ENCODE results near the gene SURF1. TPM values are rescaled to one million over a fixed set of nuclear protein-coding genes. Genes with fewer than 3 reads are reported as not detected.
A peak's percentile ranks its signal among the peaks of the same experiment; 100 is the strongest.
"Not testable (repeated sequence)": the region's sequence is repeated elsewhere in the genome, so short reads cannot be mapped to it uniquely, and the experiment has no call there.

The SURF1 gene
- total and polyA plus RNA-seq, 3 donors from 2014 or later: 51.4 to 71.0 (median 58.9) TPM

DNA sequence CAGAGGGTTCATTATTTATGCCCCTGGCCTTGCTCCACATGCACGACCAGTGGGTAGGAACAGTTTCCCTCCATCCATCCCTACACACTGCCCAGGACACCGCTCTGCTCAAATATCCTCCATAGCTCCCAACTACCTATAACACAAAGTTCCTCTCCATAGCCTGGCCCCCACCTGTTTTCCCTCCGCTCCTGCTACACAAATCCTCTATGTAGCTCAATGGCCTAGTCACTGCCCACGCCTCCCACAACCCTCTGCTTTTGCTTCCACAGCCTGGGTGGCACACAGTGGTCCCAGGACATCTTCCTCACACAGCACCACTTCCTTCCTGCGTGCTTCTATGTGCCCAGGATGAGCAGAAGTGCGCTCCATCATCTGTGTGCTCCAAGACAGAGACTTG, 41.1 kb upstream of the SURF1 start:
- TF ChIP-seq POLR2A (IDR thresholded peaks at IDR 0.05): no peak
- TF ChIP-seq CTCF (IDR thresholded peaks at IDR 0.05): no peak
- no peaks in the 10 kb centered on the region for H3K9me3 ChIP-seq

DNA sequence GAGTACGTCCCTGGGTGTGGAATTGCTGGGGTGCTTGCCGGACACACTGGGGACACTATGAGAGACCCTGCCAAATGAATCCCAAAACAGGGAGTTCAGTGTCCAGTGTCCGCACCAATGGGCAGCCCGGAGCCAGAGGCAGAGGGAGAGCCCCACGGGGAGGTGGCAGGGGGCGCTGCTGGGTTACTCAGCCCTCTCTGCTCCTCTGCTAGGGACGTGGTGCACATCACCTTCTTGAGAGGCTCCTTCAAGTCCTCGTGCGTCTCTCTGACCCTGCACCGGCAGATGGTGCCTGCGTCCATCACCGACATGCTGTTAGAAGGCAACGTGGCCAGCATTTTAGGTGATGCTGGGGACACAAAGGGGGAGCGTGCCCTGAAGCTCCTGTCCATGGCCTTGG, 40.7 kb upstream of the SURF1 start:
- intact Hi-C loops (cut with DNase I; ENCODE audit: low total_unique reads): no loop called here
- no peaks in the 10 kb centered on the region for H3K9me3 ChIP-seq
- no peaks in the 10 kb centered on the region for H3K27me3 ChIP-seq
- H3K4me3 ChIP-seq: no peak overlapping the region
- TF ChIP-seq POLR2A (IDR thresholded peaks at IDR 0.05) (no peak), CTCF (IDR thresholded peaks at IDR 0.05) (no peak)
- H3K4me1 ChIP-seq: no peaks in the 10 kb centered on the region
- peak; percentile 28 for DNase-seq
- no peak overlapping the region for H3K27ac ChIP-seq
- H3K36me3 ChIP-seq (ENCODE audit: low read depth, missing control alignments): no peaks in the 10 kb centered on the region
- WGBS, 2 donors: 62 to 67% methylated on average over 3 to 14 of the region's 14 CpGs

More for the DNA sequence above, 41.1 kb upstream of the SURF1 start:
- DNase-seq: no peak
- intact Hi-C loops (cut with DNase I; ENCODE audit: low total_unique reads): no loop called here
- Histone ChIP-seq H3K27ac (no peak overlapping the region), H3K4me3 (no peak overlapping the region), H3K27me3 (no peaks in the 10 kb centered on the region), H3K4me1 (no peaks in the 10 kb centered on the region), H3K36me3 (ENCODE audit: low read depth, missing control alignments) (no peaks in the 10 kb centered on the region)
- WGBS, 2 donors: 83 to 84% methylated on average over 6 of the region's 6 CpGs

DNA sequence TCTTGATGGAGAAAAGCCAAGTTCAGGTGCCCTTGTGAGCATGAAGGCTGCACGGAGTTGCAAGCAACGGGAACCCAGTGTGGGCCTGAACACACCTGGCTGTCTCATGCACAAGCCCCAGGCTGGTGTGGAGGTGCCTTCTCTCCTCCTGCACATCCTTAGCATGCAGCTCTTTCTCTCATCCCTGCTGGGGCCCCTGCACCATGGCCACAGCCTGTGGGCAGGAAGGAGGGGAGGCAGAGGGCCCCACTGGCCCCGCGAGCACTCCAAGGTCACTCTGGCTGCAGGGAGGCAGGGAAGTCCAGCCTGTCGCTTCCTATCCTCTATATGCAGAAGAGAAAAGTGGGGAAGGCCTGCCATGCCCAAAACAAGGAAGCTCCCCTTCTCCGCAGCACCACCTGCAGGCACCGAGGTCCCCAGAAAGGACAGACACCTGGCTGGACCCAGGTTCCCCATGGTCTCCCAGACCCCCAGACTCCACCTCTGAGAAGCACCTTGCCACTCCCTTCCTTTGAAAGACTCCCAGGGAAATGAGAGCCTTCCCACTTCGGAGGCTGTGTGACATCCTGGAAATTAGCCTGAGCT, 38.5 kb upstream of the SURF1 start:
- intact Hi-C loops (cut with DNase I; ENCODE audit: low total_unique reads): no loop called here
- TF ChIP-seq CTCF (IDR thresholded peaks at IDR 0.05) (no peak), POLR2A (IDR thresholded peaks at IDR 0.05) (no peak)
- H3K36me3 ChIP-seq (ENCODE audit: low read depth, missing control alignments): no peaks in the 10 kb centered on the region
- H3K4me3 ChIP-seq: no peak overlapping the region
- 19 to 37% methylated on average over 3 to 8 of the region's 8 CpGs for WGBS, 2 donors
- H3K4me1 ChIP-seq: no peaks in the 10 kb centered on the region
- H3K9me3 ChIP-seq: no peaks in the 10 kb centered on the region
- no peak for DNase-seq
- no peaks in the 10 kb centered on the region for H3K27me3 ChIP-seq
- H3K27ac ChIP-seq: no peak overlapping the region

DNA sequence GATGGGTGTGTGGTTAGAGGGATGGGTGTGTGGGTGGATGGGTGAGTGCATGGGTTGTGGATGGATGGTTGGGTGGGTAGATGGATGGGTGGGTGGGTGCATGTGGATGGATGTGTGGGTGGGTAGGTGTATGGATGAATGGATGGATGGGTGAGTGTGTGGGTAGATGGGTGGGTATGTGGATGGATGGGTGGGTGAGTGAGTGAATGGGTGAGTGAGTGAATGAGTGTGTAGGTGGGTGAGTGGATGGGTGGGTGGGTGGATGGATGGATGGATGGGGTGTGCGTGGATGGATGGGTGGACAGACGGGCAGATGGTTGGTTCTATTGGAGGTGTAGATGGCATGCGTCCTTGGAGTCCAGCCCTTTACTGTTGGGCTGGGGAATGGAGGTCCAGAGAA, 37.1 kb upstream of the SURF1 start:
- TF ChIP-seq CTCF (IDR thresholded peaks at IDR 0.05) (no peak), POLR2A (IDR thresholded peaks at IDR 0.05) (no peak)
- Histone ChIP-seq H3K4me3 (no peak overlapping the region), H3K27me3 (no peaks in the 10 kb centered on the region), H3K4me1 (no peaks in the 10 kb centered on the region), H3K9me3 (no peaks in the 10 kb centered on the region), H3K36me3 (ENCODE audit: low read depth, missing control alignments) (no peaks in the 10 kb centered on the region), H3K27ac (no peak overlapping the region)
- intact Hi-C loops (cut with DNase I; ENCODE audit: low total_unique reads): no loop called here
- no peak for DNase-seq
- 93 to 96% methylated on average over 3 of the region's 3 CpGs for WGBS, 2 donors

GRCh38 chr9:133392308-133392707, 36.0 kb upstream of the SURF1 start:
- intact Hi-C loops (cut with DNase I; ENCODE audit: low total_unique reads): not testable (repeated sequence)
- 94 to 100% methylated on average over 3 of the region's 3 CpGs for WGBS, 2 donors

GRCh38 chr9:133391449-133391848, 35.2 kb upstream of the SURF1 start:
- DNase-seq; H3K4me1 ChIP-seq; H3K4me3 ChIP-seq; intact Hi-C loops (cut with DNase I; ENCODE audit: low total_unique reads); H3K27me3 ChIP-seq; H3K27ac ChIP-seq; H3K36me3 ChIP-seq (ENCODE audit: low read depth, missing control alignments); H3K9me3 ChIP-seq: not testable (repeated sequence)
- 58 to 70% methylated on average over 3 of the region's 4 CpGs for WGBS, 2 donors

More at GRCh38 chr9:133392308-133392707, 36.0 kb upstream of the SURF1 start:
- H3K9me3 ChIP-seq; H3K36me3 ChIP-seq (ENCODE audit: low read depth, missing control alignments); H3K4me3 ChIP-seq; H3K27me3 ChIP-seq; H3K27ac ChIP-seq; H3K4me1 ChIP-seq; DNase-seq: not testable (repeated sequence)
